Left lung (tissue), 10 donors: ENCODE results near the gene ARMH3. TPM values are rescaled to one million over a fixed set of nuclear protein-coding genes. Genes with fewer than 3 reads are reported as not detected.

Source experiments
- ATAC-seq: fragments of 200-7000 bp; cut with Tn5 transposase; one replicate; pipeline ENCODE4 v1.9.1; 2020; ENCODE audit warnings: moderate library complexity
- DNase-seq, 4 donors: peaks; one replicate each; pipeline ENCODE4 v3.0.0-alpha.2; 2013 to 2020
- H3K27ac ChIP-seq, 2 donors: fragments of 200-600 bp; sonication (generic) in 1 of 2; one replicate each; pipeline versions ENCODE4 v1.5.0 to v1.8.0; 2020 to 2021
- H3K27me3 ChIP-seq, 2 donors: fragments of 200-600 bp; sonication (generic) in 1 of 2; one replicate each; pipeline versions ENCODE4 v1.5.0 to v1.8.0; 2020 to 2021
- H3K36me3 ChIP-seq, 2 donors: fragments of 200-600 bp; sonication (generic) in 1 of 2; one replicate each; pipeline versions ENCODE4 v1.5.0 to v1.8.0; 2020 to 2021
- H3K4me1 ChIP-seq, 2 donors: fragments of 200-600 bp; one replicate each; pipeline ENCODE4 v1.8.0; 2021
- H3K4me3 ChIP-seq, 2 donors: fragments of 200-600 bp; sonication (generic) in 1 of 2; one replicate each; pipeline versions ENCODE4 v1.5.0 to v1.8.0; 2020 to 2021; ENCODE audit warnings: mild to moderate bottlenecking in 1 of 2
- H3K9me3 ChIP-seq, 2 donors: fragments of 200-600 bp; sonication (generic) in 1 of 2; one replicate each; pipeline versions ENCODE4 v1.5.0 to v1.8.0; 2020 to 2021
- intact Hi-C, 2 donors: fragments of 100-400 bp; cut with DNase I; formaldehyde crosslinking; loops; one replicate each; pipeline versions ENCODE4 v1.11.2 to v1.14.2; 2022
- polyA plus RNA-seq, 6 donors: library from polyadenylated mRNA; unstranded; fragments of 120-200 nt; gene quantifications; one replicate each; pipeline ENCODE4 v1.2.1, GENCODE V29; 2013; ENCODE audit not compliant: insufficient read length in 6 of 6
- total RNA-seq, 2 donors: library from RNA; stranded (reverse); fragmentation: NEBNext Ultra II Directional; extraction: Animal tissue kit (Norgen Biotek cat#: 25700); gene quantifications; one replicate each; pipeline ENCODE4 v1.2.1, GENCODE V29; 2021
- TF ChIP-seq, protein P1 (sequence below), 2 donors: fragments of 200-600 bp; sonication (generic) in 1 of 2; IDR thresholded peaks; one replicate each; pipeline versions ENCODE4 v1.5.0 to v1.8.0; 2021; ENCODE audit warnings: antibody characterized with exemption in 2 of 2
- donor health status: DM: no; HTN: yes; CAD: no.
- donor health status: DM: no; HTN: no; CAD: no.

The ARMH3 gene
- total and polyA plus RNA-seq, 8 donors, result 19.4 to 26.2 (median 23.4) TPM

DNA sequence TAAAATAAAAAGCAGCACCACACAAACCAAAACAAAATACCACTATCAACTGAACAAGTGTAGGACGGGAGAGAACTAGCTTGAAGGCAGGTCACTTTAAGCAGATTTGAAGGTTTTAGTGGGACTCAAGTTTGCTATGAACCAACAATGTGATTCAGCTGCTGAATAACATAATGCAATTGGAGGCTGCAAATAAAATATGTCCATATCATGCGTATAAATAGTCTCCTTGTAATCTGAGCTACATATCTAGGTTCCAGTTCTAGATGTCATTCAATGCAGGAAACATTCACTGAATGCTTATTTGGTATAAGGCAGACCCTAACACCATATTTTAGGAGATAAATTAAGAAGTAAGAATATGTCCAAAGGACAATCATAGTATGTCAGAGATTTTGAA lies 130.9 kb downstream of the ARMH3 start:
- intact Hi-C loops, result no loop called here
- H3K27ac ChIP-seq, result no peak overlapping the region
- DNase-seq (no peak), ATAC-seq (no peak)
- no peaks in the 10 kb centered on the region for H3K27me3 ChIP-seq
- H3K4me3 ChIP-seq, result no peak overlapping the region
- H3K36me3 ChIP-seq, result peaks cover 0 to 19% of the 10 kb centered on the region in 2 donors
- peaks cover 0 to 10% of the 10 kb centered on the region in 2 donors for H3K4me1 ChIP-seq
- TF ChIP-seq, protein P1, sequence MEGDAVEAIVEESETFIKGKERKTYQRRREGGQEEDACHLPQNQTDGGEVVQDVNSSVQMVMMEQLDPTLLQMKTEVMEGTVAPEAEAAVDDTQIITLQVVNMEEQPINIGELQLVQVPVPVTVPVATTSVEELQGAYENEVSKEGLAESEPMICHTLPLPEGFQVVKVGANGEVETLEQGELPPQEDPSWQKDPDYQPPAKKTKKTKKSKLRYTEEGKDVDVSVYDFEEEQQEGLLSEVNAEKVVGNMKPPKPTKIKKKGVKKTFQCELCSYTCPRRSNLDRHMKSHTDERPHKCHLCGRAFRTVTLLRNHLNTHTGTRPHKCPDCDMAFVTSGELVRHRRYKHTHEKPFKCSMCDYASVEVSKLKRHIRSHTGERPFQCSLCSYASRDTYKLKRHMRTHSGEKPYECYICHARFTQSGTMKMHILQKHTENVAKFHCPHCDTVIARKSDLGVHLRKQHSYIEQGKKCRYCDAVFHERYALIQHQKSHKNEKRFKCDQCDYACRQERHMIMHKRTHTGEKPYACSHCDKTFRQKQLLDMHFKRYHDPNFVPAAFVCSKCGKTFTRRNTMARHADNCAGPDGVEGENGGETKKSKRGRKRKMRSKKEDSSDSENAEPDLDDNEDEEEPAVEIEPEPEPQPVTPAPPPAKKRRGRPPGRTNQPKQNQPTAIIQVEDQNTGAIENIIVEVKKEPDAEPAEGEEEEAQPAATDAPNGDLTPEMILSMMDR (IDR thresholded peaks at IDR 0.05), result no peak
- H3K9me3 ChIP-seq, result no peaks in the 10 kb centered on the region

- H3K4me3 ChIP-seq, result no peak overlapping the region
- DNase-seq (no peak), ATAC-seq (no peak)
- intact Hi-C loops, result no loop called here
- TF ChIP-seq, protein P1 (IDR thresholded peaks at IDR 0.05), result no peak
- H3K36me3 ChIP-seq, result peaks cover 0 to 13% of the 10 kb centered on the region in 2 donors
- no peak overlapping the region for H3K27ac ChIP-seq
- no peaks in the 10 kb centered on the region for H3K27me3 ChIP-seq
- peaks cover 0 to 10% of the 10 kb centered on the region in 2 donors for H3K4me1 ChIP-seq
- H3K9me3 ChIP-seq, result no peaks in the 10 kb centered on the region
These were observed 132.7 kb downstream of the ARMH3 start for GRCh38 chr10:101923256-101923655.

- TF ChIP-seq, protein P1 (IDR thresholded peaks at IDR 0.05), result no peak
- intact Hi-C loops, result no loop called here
- Histone ChIP-seq H3K4me1 (peaks cover 0 to 10% of the 10 kb centered on the region in 2 donors), H3K4me3 (no peak overlapping the region), H3K27me3 (no peaks in the 10 kb centered on the region), H3K27ac (no peak overlapping the region), H3K36me3 (peaks cover 0 to 12% of the 10 kb centered on the region in 2 donors), H3K9me3 (no peaks in the 10 kb centered on the region)
- DNase-seq (no peak), ATAC-seq (no peak)
These were observed 133.1 kb downstream of the ARMH3 start for GRCh38 chr10:101922846-101923245.

GRCh38 chr10:101920546-101920945 lies 135.4 kb downstream of the ARMH3 start:
- ATAC-seq, result no peak
- no peak overlapping the region for H3K27ac ChIP-seq

DNA sequence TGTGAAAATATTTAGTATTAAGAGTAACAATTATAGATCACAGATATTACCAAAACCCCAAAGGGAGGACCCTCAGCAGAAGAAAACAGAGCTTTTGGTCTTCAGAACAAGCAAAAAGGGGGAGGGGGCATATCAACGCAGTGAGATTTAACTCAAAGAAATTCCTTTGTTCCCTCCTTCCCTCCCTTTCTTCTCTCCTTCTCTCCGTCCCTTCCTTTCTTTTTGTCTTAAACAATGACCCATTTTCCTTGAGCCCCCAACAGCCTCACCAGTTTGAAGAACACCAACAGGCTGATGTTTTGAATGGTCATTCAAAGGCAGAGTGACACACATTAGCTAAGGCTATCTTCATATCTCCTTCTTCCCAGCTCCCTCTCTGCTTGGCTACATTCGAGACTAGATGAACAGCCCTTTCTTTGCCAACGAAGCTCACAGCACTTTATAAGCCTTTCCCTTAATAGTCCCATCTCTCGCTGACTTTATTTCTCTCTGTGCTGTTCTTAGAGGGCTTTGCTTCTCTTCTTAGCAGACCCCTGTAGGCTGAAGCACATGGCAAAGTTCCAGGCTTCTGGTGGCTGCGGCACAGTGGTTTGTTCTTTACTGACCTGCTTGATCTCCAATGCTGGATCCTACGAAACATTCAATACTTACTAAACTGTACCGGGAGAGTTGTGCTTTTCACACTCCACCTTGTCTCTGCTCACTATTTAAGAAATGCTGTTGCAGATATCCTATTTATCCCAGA lies 136.8 kb downstream of the ARMH3 start:
- H3K27ac ChIP-seq, result no peak overlapping the region
- H3K9me3 ChIP-seq, result no peaks in the 10 kb centered on the region
- H3K27me3 ChIP-seq, result no peaks in the 10 kb centered on the region
- intact Hi-C loops, result no loop called here
- TF ChIP-seq, protein P1 (IDR thresholded peaks at IDR 0.05), result no peak
- DNase-seq (no peak), ATAC-seq (no peak)
- no peak overlapping the region for H3K4me3 ChIP-seq
- H3K4me1 ChIP-seq, result peaks cover 0 to 10% of the 10 kb centered on the region in 2 donors
- H3K36me3 ChIP-seq, result peaks cover 0 to 8% of the 10 kb centered on the region in 2 donors

More at GRCh38 chr10:101920546-101920945, 135.4 kb downstream of the ARMH3 start:
- Histone ChIP-seq H3K4me1 (peaks cover 0 to 10% of the 10 kb centered on the region in 2 donors), H3K27me3 (no peaks in the 10 kb centered on the region), H3K9me3 (no peaks in the 10 kb centered on the region), H3K4me3 (no peak overlapping the region), H3K36me3 (peaks cover 0 to 8% of the 10 kb centered on the region in 2 donors)
- DNase-seq, result no peak
- intact Hi-C loops, result no loop called here
- TF ChIP-seq, protein P1 (IDR thresholded peaks at IDR 0.05), result no peak
